HG03139 (cell line): ENCODE data around the gene PHACTR3.

Experiments used
- ATAC-seq: cut with Tn5 transposase; IDR thresholded peaks from one replicate; pipeline ENCODE4 v1.9.1; 2021; ENCODE audit not compliant: unreplicated experiment

The PHACTR3 gene

DNA sequence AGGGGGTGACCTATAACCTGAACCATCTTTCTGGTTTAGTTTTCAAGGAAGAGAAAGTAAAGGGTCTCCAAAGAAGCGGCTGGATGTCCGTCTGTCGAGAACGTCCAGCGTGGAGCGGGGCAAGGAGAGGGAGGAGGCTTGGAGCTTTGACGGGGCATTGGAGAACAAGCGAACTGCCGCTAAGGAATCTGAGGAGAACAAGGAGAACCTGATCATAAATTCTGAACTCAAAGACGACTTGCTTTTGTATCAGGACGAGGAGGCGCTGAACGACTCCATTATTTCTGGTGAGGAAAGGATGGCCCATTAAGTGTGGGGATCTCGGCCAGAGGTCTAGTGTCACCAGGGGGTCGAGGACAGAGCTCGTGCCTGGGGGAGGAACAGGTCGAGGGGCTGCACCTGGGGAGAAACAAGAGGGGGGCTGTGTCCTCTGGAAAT is 169.9 kb downstream of the PHACTR3 start:
- no peak for ATAC-seq

DNA sequence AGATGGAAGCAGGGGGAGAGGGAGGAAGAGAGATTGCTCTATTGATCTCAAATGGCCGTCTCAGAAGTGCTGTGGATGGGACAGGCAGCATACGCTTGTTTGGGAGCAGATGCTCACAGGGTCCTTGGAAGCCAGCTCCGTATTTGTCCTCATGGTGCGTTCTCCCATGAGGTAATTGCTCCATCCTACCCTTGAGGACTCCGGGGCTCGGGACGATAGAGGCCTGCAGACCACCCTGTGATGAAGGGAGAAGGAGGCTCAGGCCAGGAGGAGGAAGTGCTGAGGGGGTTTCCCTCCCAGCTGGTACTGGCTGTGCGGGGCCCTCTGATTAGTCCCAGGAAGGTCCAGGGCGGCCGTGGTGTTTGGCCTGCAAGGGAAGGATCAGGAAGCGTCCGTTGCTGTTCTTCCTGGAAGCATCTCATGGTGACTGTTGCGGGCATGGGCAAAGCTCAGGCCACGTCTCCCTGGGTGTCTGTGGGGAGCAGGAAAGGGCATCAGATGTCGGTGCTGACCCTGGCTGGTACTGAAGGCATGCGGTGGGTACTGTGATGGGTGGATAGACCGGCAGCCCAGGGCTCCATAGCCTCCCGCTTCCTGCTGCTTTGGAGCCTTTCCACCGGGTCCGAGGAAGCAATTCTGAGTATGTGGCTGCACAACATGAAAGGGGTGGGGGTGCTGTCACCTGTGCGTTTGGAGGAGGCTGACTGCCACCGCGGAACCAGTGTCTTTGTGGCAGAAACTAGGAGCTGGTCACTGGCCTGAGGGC is 170.8 kb downstream of the PHACTR3 start:
- ATAC-seq, result no peak

DNA sequence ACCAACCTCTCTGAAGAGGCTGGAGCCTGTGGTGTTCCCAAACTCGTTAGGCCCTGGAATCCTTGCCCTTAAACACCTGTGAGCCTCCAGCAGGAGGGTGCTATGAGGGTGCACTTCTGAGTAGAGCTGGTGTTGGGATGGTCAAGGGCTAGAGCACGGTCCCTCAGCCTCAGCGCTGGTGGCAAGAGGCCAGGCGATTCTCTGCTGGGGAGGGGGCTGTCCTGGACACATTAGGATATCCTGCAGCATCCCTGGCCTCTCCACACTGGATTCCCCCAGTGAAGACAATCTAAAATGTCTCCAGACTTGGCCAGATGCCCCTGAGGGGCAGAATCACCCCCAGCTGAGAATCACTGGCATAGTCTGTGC is 171.3 kb downstream of the PHACTR3 start:
- ATAC-seq, result no peak

DNA sequence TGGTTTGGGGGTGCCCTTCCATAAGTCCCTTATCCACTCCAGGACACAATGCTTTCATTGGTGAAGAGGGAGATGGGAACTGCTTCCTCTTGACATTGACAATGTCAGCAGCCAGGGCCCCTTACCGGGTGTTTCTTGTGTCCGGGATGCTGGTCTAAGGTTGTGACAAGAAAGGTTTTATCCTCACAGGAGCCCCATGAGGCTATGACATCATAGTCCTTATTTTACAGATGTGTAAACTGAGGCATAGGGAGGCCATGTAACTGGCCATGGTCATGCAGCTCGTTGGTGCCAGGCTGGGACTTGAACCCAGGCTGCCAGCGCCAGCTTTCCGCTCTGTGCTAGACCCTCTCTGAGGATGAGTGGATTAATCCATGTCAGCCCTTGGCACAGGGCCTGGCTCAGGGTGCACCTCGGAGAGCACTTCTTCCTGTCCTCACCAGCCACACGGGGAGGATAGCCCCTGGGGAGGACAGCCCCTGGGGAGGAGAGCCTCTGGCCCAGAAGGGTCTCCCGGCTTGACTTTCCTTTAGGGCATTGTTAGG is 171.8 kb downstream of the PHACTR3 start:
- no peak for ATAC-seq

DNA sequence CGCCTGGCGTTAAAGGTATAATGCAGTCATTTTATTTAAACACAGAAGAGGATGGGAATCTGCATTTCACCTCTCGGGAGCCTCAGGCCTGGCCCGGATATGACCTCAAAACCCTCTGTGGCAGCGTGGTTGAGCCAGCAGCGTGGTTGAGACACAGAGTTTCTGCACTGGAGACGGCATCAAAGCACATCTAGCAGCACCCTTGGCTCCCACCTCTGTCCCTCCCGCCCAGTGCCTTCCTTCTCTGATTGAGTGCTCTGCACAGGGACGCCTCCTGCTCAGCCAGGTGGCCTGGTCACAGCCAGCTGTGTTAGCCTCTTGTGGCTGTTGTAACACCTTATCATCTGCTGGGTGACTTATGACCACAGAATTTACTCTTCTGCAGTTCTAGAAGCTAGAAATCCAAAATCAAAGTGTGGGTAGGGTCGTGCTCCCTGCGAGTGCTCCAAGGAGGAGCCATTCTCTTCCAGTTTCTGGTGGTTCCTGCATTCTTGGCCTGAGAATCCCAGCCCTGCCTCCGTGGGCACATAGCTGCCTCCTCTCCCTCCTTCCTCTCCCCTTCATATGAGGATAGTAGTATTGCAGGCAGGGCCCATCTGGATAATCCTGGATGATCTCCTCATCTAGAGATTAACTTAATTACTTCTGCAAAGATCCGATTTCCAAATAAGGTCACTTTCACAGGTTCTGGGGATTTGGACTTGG is 172.4 kb downstream of the PHACTR3 start:
- no peak for ATAC-seq

DNA sequence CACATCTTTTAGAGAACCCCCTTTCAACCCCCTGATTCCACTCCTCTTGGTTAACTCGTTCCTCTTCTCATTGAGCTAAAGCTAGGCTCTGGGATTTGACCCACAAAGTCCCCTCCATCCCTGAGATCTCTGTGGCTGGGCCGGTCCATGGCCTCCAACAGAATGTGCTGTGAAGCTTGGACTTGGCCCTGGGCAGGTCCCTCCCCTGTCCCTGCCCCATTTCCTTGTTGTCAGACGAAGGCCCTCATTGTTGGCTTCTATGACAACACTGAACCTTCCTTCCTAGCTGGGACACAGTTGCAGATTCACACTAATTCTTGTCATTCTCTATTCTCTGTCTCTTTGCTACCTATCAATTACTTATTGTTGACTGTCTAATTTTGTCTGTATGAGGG is 173.0 kb downstream of the PHACTR3 start:
- ATAC-seq, result no peak

DNA sequence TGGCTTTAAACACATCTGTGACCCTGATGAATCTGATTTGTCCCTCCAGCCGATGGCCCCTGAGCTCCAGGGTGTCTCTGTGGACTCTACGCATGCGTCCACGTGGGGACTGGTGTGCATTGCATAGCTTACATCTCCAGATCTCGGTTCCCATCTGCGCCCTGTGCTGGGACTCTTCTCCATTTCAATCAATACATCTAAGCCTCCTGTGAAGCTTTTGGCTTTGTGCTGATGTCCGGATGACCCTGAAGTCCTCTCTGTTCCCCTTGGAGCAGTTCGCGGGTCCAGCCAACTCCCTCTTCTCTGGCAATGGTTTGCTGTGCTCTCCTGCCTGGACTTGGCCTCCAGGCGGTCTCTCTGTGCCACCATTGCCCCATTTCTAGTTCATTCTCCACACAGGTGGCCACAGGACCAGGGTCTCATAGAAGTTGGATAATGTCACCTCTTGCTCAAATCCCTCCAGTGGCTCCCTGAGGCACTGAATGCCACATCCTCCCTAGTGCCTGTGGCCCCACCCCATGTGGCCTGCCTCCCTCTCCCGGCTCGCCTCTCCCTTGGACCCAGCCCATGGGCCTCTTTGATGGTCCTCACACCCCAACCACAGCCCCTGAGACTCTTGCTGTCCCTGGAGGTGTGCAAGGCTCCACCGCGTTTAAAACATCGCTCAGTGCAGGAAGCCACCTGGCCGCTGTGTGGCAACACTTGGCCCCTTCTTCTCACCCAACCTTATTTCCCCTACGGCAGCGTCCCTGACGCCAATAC is 173.7 kb downstream of the PHACTR3 start:
- ATAC-seq, result no peak

DNA sequence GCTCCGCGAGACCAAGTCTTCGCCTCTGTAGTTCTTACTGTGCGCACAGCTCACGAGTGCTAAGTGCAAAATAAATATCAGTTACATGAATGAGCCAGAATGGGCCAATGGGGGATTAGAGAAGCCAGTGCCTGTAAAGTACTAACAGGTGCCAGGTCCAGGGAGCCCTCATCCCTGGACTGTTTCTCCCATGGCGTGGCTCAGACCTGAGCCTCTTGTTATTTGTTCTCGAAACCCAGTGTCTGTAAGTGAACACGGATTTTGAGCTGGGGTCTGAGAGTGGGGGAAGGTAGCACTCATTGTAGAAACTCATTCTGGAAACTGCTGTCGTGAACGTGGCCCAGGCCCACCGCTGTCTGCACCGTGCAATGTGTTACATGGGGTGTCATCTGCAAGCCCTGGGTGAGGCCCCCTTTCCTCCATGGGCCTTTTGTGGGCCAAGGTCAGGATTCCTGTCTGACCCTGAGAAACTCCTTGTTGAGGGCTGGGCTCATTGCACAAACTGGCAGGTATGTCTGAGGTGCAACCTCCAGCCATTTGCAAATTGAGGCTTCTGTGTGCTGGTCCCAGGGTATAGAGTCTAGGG is 174.4 kb downstream of the PHACTR3 start:
- no peak for ATAC-seq

DNA sequence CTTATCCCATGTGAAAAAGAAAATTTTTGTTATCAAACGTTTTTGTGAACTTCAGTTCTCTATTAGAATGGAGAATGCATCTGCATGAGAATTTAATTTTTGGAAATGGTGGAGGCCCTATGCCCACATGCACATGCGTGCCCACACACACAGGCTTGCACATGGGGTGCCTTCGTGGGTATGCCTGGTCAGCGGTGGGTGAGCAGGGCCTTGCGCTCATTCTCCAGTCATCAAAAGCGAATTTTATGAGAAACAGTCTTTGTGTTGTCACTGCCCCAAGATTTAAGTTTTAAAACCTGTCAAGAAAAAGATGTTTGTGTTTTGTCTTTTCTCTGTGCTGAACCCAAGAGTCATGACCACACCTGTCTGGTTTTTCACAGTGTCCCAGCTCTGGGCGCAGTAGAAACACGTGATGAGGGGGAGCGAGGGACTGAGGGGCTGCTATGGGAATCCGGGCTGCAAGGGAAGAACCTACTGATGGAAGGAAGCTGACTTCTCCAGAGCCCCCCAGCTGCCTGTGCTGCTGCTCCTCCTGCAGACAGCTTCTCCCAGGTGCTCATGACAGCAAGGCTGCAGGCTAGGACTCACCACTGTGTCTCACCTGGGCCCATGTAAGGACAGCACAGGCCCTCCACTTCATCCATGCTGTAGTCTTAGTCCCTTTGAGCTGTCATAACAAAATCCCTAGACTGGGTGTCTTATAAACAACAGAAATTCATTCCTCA is 175.5 kb downstream of the PHACTR3 start:
- no peak for ATAC-seq

DNA sequence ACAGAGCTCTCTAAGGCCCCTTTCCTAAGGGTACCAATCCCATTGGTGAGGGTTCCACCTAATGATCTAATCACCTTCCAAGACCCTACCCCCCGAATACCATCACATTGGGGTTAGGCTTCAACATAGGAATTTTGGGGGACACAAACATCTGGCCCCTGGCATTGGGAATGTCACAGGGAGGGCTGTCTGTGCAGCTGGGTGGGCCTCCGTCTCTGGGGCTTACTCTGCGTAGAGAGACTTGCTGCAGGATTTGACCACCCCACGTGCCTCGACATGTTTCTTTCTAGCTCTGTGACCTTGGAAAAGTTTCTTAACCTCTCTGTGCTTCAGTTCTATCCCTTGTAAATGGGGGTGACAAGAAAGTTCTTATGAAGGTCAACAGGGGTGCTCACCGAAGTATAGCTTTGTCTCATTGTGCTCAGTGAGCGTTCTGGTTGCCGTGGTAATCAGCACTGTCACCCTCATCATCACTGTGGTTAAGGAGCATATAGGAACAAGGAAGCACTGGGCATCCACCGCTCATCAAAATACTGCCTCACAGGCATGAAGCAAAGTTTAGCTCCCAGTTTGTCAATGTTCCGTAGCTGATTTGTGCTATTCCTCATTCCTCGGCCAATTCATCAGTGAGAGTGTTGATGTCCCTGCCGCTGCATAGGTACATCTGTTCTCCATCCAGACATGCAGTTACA is 176.3 kb downstream of the PHACTR3 start:
- ATAC-seq, result no peak

DNA sequence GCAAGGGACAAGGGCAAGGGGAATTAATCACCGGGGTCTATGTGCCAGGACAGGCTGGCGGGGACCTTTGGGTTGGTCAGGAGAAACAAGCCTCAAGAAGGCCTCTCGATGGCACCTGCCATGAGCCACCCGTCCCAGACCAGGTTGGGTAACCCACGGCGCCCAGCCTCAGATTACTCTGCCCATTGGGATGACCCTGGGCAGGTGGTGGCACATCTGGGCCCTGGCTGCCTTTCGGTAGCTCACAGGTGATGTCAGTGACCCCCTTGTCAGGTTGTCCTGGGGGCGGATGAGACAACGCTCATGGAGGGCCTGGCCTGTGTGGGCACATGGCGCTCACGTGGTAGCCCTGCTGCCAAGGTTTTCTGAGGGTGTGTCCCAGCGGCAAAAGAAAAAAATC is 176.9 kb downstream of the PHACTR3 start:
- no peak for ATAC-seq

DNA sequence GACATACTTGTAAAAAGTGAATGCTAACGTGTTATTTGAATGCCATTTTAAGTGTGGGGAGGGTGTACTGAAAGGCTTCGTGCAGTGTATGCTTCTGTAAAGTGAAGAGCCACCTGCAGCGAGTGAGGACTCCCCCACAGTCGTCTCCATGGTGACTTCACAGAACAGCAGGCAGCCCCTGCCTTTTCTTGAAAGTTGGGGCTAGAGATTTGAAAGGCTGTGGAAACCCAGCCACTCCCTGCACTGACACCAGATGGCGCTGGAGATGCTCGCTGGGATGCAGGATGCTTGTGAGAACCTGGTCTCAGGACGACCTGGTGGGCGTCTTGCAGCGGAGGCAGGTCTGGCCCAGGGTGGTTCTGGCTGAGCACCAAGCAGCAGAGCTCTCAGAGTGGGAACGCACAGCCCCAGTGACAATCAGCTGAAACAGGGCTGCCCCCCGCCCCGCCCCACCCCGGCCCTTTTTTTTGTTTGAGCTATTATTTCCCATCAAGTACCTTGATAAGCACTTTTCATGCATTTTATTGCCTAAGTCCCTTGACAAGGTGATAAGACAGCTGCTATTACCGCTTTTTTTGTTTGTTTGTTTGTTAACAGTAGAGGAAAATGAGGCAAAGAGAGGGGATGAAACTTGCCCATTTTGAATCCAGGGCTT is 178.8 kb downstream of the PHACTR3 start:
- no peak for ATAC-seq

DNA sequence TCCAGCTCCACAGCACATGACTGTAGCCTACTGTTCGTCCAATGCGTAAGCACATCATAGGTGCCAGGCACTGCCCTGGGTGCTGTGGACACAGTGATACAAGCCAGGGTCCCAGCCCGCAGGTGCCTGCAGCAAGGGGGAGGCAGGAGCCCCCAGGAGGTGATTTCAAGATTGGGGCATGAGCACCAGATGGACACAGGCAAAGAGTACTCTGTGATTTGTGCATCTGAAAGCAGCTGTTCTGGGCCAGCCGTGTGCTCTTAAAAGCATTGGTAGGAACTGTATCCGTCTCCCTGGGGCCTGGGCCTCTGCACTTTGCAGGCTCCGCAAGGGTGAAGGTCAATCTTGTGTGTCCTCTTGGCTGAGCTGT is 179.3 kb downstream of the PHACTR3 start:
- no peak for ATAC-seq

DNA sequence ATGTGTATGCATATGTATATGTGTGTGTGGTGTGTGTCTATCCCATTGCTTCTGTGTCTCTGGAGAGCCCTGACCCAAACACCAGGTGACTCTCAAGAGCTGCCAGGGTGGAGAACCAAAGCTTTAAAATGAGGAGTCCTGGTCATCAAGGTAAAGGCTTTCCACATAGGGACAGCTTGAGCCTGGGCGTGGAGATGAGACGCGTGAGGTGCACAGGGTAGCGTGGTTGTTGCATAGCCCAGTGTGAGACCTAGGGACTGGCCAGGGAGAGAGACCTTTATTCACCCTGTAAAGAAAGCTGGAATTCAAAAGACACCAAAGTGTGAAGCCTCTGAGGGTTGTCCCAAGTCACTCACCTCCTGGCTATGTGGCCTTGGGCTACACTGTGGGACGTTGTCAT is 180.0 kb downstream of the PHACTR3 start:
- no peak for ATAC-seq

DNA sequence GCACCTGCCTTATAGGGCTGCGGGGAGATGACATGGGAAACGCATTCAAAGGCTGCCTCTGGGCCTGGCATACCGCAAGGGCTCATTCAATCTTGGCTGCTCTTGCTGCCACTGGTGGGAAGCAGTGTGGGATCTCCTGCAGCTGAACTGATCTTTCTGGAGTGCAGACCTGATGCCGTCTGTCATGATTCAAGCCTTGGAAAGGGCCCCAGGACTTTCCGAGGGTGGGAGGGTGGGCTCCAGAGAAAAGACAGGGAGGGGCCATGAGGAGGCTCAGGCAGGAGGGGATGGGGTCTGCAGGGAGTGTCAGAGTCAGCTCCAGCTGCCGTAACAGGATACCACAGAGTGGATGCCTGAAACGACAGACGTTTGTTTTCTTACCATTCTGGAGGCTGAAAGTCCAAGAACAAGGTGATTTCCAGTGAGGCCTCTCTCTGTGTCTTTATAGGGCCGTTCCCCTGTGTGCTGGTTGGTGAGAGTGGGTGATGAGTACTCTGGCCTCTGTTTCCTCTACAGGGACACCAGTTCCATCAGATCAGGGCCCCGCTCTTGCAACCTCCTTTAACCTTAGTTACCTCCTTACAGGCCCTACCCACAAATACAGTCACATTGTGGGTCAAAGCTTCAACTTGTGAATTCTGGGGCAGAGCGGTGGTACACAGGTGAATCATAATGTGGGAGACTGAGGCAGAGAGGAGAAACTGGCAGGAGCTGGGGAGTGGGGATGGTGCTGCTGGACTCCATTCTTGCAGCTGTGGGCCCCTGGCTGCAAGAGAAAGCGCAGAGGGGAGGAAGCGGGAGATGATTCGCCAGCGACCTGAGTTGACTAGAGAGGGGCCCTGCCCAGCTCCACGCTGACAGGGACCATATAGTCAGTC is 180.7 kb downstream of the PHACTR3 start:
- no peak for ATAC-seq

DNA sequence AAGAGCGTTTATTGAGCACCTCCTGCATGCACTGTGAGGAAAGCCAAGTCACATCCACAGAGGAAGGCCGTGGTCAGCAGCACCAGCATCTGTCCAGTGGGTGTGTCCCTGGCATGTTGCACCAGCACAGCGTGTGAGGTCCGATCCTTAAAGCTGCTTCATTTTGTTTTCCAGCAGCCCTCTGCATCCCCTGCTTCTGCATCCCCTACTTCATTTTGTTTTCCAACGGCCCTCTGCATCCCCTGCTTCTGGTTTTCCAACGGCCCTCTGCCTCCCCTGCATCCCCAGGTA is 181.3 kb downstream of the PHACTR3 start:
- ATAC-seq, result no peak

DNA sequence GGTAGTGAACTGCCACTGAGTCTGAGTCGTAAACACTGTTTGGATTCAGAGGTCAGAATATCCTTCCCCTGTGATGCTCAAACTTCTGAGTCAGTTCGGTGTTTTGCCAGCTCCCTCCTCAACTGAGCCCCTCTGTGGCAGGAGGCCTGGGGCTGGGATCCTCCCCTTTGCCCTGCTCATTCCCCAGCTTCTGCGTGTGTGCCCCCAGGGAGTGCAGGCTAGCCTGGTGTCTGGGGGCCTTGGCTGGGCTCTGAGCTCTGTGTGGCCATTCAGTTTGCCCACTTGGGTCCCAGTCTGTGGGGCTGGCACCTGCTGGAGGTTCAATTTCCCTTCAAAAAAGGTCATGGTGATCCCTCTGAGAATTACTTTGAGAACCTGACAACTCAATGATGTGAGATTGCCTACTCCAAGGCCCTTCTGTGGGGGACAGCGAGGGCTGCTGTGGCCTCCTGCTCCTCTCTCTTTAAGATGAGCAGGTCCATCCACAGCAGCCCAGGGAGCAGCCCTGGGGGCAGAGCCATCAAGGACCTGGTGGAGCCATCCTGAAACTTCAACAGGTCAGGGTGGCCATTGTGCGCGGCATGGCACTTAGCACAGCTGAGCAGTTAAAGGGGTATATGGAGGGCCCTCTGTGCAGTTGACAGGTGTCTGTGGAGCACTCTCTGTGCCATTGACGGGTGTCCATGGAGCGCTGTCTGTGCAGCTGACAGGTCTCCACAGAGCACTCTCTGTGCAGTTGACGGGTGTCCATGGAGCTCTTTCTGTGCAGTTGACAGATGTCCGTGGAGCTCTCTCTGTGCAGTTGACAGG is 181.9 kb downstream of the PHACTR3 start:
- no peak for ATAC-seq
